Peyer's patch (tissue), 4 donors: ENCODE data around the gene MLLT10.

ENCODE experiments used
- POLR2A ChIP-seq, 2 donors: fragments of 450-650 bp; IDR thresholded peaks; one replicate each; pipeline ENCODE4 v1.5.1; 2017; ENCODE audit warnings: antibody characterized with exemption in 2 of 2, mild to moderate bottlenecking in 2 of 2, moderate library complexity in 2 of 2
- TF ChIP-seq, protein P1 (sequence below), 6 experiments: fragments of 450-650 bp in 4 of 6; fragments of 200-600 bp in 2 of 6; sonication (generic) in 1 of 6; IDR thresholded peaks; one replicate each; pipeline ENCODE4 v1.5.1; 2017 to 2019; ENCODE audit warnings: antibody characterized with exemption in 6 of 6, mild to moderate bottlenecking in 3 of 6, moderate library complexity in 1 of 6

DNA sequence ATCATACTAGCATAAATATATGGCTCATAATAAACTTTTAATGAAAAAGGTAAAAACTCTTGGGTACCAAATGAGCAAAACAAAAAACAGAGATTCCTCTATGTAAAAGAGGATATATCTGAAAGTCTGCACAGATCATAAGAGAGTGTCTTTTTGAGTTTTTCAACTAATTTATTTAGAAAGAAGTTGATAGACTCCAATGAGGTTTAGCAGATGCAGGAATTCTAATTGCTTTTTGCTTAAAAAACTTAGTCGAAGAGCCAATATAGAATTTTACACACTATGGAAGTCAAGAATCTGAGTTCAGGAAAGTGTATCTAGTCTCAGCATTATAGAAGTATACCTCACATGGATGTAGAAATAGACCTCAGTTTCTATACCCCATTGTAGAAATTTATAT lies 3.4 kb upstream of the MLLT10 start:
- TF ChIP-seq, protein P1, sequence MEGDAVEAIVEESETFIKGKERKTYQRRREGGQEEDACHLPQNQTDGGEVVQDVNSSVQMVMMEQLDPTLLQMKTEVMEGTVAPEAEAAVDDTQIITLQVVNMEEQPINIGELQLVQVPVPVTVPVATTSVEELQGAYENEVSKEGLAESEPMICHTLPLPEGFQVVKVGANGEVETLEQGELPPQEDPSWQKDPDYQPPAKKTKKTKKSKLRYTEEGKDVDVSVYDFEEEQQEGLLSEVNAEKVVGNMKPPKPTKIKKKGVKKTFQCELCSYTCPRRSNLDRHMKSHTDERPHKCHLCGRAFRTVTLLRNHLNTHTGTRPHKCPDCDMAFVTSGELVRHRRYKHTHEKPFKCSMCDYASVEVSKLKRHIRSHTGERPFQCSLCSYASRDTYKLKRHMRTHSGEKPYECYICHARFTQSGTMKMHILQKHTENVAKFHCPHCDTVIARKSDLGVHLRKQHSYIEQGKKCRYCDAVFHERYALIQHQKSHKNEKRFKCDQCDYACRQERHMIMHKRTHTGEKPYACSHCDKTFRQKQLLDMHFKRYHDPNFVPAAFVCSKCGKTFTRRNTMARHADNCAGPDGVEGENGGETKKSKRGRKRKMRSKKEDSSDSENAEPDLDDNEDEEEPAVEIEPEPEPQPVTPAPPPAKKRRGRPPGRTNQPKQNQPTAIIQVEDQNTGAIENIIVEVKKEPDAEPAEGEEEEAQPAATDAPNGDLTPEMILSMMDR (IDR thresholded peaks at IDR 0.05): no peak
- TF ChIP-seq POLR2A (IDR thresholded peaks at IDR 0.05): no peak
